Stimulated activated CD4-positive, alpha-beta T cell treated with anti-CD3 and anti-CD28 coated beads, Interleukin-2, amount 100 ng/mL, for 4 hours (primary cell): Measurements from ENCODE around the gene PHETA2.
A peak's percentile ranks its signal among the peaks of the same experiment; 100 is the strongest.
"Not testable (repeated sequence)": the region's sequence is repeated elsewhere in the genome, so short reads cannot be mapped to it uniquely, and the experiment has no call there.

ENCODE experiments used
- DNase-seq: peaks from one replicate; pipeline ENCODE4 v3.0.0-alpha.2; 2020; ENCODE audit warnings: low read depth

PHETA2 gene

DNA sequence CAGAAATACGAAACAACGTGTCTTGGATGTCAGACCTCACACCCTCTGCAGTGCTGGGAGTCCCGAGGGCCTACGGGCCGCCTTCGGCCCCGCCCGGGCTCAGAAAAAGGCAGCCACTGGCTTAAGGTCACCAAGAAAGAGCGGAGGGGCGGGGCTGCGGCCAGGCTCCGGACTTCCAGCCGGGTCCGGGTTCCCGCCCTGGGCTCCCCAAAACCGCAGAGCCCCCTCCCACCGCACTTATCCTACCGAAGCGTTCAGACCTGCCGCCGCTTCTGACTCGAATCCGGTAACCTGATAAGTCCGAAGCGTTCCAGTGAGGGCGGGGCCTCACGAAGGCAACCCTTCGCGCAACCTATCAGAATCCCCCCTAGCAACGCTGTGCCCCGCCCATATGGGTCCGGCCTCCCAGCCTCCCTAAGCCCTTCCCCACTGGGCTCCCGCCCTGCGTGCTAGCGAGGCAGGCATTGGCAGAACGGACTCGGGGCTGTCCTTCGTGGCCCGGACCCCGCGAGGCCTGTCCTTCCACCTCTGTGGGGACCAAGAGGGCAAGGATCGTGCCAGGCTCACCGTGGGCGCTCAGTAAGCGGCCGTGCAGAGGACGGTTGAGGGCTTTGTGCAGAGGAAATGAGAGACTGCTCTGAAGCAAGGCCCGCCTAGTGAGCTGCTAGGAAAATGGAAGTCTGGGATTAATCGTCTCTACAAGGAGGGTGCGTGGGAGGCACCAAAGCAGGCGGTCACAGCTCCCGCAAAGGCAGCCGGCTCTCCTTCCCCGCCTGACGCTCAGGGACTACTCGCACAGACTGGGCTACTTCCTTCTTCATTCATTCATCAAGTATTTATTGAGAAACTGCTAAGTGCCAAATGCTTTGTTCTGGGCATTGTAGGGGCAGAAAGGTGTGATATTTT is 3.3 kb upstream of the PHETA2 start, which contains the start of gene NAGA:
Gene NAGA (minus strand): TSS at position 296 of the 906 bp plus-strand sequence. CDS start 515 bp downstream, outside the sequence.
- peak; percentile 87 for DNase-seq

GRCh38 chr22:42071508-42071907 is 2.5 kb upstream of the PHETA2 start:
- DNase-seq = not testable (repeated sequence)

DNA sequence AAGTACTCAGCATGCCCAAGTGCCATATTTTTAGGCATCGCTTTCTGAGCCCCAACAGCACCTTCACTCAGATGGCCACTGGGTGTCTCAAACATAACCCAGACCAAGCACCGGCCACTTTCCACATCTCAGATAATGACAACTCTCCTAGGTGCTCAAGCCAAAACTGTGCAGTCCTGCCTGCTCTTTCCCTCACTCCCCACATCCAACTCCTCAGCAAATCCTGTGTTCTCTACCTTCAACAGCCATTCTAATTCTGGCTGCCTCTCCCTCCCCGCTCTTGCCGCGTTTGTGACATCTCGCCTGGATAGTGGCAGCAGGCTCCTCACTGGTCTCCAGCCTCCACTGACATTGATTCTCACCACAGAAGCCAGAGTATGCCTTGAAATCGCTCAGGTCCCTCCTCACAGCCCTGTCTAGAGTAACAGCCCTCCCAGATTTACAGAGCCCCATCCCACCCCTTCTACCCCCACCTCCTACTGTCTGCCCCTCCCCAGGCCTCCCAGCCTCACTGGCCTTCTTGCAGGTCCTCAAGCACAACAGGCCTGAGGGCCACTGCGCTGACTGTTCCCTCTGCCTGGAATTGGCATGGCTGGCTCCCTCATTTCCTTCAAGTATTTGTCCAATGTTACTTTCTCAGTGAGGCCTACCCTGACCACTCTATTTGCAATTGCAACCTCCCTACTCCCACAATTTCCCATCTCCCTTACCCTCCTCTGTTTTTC is 1.3 kb upstream of the PHETA2 start:
- no peak for DNase-seq

GRCh38 chr22:42073621-42074041 is 417 bp upstream of the PHETA2 start:
- DNase-seq = no peak

DNA sequence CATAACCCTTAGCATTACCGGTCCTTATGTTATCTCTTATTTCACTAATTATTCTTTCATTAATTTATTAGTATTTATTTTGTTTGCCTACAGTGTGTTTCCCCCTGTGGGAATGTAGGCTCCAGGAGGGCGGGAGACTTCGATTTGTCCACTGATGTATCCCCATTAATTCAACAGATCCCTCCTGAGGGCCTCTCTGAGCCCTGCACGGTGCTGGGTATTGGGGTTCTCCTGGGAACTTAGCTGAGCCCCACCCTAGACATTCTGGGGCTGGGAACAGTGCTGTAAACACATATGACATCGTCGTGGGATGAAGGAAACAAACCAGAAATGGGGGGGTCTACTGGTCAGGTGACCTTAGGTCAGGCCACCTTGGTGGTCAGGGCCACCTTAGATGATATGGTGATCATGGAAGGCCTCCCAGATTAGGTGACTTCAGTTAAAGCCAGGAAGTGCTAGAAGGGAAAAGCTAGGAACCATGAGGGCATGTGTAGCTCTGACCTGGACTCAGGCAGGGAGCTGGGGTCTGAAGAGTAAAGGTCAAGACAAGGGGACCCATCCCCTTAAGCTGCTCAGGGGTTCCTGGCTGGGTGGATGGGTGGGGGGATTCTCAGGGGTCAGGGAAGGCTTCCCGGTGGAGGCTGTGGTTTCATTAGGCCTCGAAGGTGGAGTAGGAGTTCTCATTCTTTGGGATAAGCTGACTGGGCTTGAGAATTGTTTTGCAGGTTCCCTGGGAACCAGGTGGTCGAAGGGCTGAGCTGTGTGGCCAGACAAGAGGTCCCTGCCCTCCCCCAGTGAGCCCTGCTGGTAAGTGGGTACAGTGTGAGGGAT is 1.0 kb downstream of the PHETA2 start:
- DNase-seq = no peak

DNA sequence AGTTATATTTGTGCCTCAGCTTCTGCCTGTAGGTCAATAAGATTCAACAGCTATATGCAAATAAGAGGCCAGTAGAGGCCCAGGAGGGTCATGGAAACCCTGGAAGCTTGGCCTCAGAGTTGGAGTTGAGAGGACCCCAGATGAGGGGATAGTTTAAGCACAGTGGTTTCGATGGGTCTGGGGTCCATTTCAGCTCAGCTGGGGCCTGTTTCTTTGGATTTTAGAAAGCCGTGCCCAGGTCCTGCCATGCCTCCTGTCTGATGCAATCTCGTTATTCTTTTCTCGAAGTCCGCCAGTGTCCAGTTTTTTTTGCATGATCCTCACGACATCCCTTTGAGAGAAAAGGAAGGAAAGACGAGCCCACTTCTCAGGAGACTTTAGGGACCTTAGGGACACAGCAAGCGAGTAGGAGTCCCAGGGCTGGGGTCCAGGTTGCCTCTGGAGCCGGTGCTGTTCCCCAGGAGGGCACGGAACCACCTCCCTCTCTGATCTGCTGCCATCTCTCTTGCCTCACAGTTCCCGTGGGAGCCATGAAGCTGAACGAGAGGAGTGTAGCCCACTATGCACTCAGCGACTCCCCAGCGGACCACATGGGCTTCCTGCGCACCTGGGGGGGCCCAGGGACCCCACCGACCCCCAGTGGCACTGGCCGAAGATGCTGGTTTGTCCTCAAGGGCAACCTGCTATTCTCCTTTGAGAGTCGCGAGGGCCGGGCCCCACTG is 2.9 kb downstream of the PHETA2 start:
- DNase-seq = no peak

GRCh38 chr22:42077486-42078125 is 3.6 kb downstream of the PHETA2 start:
- DNase-seq = no peak

DNA sequence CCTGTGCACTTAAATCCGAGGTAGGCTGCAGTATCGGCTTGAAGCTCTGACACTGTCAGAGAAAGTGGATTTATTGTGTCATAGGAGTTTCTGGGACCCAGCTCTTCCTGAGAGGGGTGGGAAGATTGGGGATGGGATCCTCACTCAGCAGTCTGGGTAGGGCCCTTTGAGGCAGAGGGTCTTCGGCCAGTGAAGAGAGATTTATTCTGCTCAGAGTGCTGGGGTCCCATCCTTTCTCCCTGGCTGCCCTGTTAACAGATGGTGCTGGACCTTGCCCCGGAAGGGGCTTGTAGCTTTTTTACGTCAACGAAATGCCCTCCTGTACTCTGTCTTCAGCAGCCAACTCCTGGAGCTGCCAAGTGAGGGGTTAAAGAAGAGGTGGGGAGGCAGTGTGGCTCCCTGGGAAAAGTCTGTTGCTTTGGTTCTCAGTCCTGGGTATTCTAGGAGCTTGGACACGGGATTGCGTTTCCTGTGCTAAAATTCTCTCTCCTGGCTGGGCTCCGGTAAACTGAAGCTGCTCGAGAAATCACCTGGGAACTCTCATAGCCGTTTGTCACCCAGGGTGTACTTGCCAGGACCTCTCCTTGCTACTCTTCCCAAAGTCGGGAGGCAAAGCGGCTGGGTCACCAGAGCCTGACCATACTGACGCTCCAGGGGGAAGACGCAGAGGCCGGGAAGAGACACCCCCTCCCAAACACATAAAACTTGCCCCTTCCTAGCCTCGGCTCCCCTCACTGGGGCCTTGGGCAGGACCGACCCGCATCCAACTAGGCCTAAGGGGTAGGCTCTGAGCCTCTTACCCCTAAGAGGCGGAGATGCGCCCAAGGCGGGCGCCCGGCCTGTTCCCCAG is 4.6 kb downstream of the PHETA2 start:
- no peak for DNase-seq

GRCh38 chr22:42079319-42080251 is 5.5 kb downstream of the PHETA2 start, which contains the start of gene SMDT1:
Gene SMDT1 (plus strand): TSS chr22:42079700. CDS start chr22:42079769, 69 bp downstream.
- peak; percentile 98 for DNase-seq

GRCh38 chr22:42080287-42080686 is 6.2 kb downstream of the PHETA2 start:
- DNase-seq = no peak

- DNase-seq = no peak
Observed at GRCh38 chr22:42083119-42083518, 9.1 kb downstream of the PHETA2 start.

DNA sequence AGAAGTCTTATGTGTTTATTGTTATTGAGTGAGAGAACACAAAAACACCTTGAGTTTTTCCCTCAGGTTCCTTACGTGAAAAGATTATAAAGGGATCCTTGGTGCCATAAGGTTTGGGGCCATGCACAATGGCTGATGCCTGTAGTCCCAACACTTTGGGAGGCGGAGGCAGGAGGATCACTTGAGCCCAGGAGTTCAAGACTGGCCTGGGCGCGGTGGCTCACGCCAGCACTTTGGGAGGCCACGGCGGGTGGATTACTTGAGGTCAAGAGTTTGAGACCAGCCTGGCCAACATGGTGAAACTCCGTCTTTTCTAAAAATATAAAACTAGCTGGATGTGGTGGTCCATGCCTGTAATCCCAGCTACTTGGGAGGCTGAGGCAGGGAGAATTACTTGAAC is 10.8 kb downstream of the PHETA2 start:
- DNase-seq = no peak

DNA sequence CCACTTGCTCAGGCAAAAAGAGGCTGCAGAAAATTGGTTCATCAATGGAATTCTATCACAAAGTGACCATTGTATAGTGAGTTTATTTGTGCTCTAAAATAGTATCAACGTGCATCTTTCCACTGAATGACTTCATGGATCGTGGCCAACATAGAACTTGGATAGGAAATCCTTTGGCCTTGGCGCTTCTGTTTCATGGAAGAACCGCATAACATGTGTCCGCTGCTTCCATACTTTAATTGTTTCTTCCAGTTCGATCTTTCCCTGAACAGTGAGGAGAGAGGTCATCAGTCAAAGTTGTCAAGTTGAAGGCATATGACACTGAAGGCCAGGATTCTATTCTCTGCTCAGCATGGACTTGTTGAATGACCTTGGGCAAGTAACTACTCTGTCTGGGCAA is 12.0 kb downstream of the PHETA2 start:
- DNase-seq = no peak

- DNase-seq = peak; percentile 98
Observed at GRCh38 chr22:42090596-42091454, 16.8 kb downstream of the PHETA2 start, which contains the start of gene NDUFA6. Gene NDUFA6 (minus strand): TSS chr22:42090772. CDS start chr22:42090744, 28 bp downstream.

DNA sequence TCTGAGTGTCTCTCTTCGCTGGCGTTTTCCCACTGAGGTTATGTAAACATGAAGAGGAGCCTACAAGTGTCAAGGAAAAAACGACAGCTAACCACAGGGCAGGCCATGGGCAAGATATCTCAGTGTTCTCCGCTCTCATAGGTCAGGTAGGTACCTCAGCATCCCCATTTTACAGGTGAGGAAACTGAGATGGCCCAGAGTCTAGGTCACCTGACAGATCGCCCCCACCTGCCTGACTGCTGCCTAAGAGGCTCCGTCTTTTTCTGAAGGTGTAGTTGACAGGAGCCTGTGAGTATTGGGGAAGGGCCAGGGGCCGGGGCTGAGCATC is 17.4 kb downstream of the PHETA2 start:
- no peak for DNase-seq

DNA sequence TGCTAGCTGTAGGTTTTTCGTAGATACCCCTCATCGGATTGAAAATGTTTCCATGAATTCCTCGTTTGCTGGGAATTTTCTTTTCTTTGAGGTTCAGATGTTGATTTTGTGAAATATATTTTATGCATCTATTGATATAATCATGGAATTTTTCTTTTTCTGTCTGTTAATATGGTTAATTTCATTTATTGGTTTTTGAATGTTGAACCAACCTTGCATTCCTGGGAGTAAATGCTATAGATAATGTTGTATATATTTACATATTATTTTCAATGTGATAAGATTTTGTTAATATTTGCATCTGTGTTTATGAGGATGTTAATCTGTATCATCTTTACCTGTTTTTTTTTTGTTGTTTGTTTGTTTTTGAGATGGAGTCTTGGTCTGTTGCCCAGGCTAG is 27.2 kb downstream of the PHETA2 start:
- DNase-seq = no peak

DNA sequence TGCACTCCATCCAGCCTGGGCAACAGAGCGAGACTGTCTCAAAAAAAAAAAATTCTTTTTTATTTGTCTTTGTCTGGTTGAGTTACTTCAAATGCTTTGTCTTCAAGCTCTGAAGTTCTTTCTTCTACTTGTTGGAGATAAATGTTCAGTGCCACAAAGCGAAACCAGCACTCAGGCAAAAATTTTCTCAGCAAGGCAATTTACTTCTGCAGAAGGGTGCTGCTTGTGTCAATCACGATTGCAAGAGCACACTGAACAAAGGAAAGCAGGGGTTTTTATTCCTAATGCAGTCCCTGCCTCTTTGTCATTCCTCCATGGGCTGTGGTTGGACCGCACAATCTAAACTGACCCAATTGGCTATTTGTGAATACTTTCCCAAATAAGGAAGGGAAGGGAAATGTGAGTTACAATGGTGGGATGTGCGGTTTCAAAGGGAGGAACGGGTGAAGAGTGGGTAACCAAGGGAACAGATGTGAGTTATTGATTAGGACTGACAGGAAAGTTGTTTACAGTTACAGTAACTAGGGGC is 30.3 kb downstream of the PHETA2 start:
- not testable (repeated sequence) for DNase-seq

- no peak for DNase-seq
Observed at GRCh38 chr22:42108848-42109247, 34.8 kb downstream of the PHETA2 start.
